ENCODE results near the gene ASGR1. TPM values are rescaled to one million over a fixed set of nuclear protein-coding genes. Genes with fewer than 3 reads are reported as not detected.
"Not testable (repeated sequence)": the region's sequence is repeated elsewhere in the genome, so short reads cannot be mapped to it uniquely, and the experiment has no call there.

Gene ASGR1
- total and polyA plus RNA-seq, 12 donors = 0.32 to 1.2 (median 0.58) TPM; not detected in 2

- Histone ChIP-seq H3K27me3 (peaks cover 0 to 63% (median 42%) of the 10 kb centered on the region in 7 donors), H3K4me3 (peak overlapping the region in 6 of 10 donors; percentile 4 to 50 (median 30)), H3K36me3 (no peaks in the 10 kb centered on the region), H3K27ac (peak overlapping the region in 6 of 10 donors; percentile 20 to 88 (median 30)), H3K4me1 (peaks cover 0 to 42% (median 4%) of the 10 kb centered on the region in 9 donors), H3K9me3 (no peaks in the 10 kb centered on the region)
- ATAC-seq = peak in 7 of 8 donors; percentile 36 to 63 (median 50)
- peak in 1 of 2 donors; percentile 15 for DNase-seq
- no peak for TF ChIP-seq CTCF (IDR thresholded peaks at IDR 0.05)
- intact Hi-C loops (cut with DNase I) = loop anchor here in 4 of 10 donors (10.0 kb wide), 2 partner anchors 216 to 226 kb away; no protein-coding TSS in a partner anchor
- 43 to 47% methylated on average over 11 of the region's 11 CpGs for WGBS, 2 donors
Observed at GRCh38 chr17:7130621-7131422, 48.3 kb downstream of the ASGR1 start.

- intact Hi-C loops (cut with DNase I) = no loop called here
- ATAC-seq = no peak
- Histone ChIP-seq H3K4me3 (no peak overlapping the region), H3K4me1 (peaks cover 0 to 32% (median 4%) of the 10 kb centered on the region in 9 donors), H3K27me3 (peaks cover 0 to 66% (median 42%) of the 10 kb centered on the region in 7 donors), H3K36me3 (no peaks in the 10 kb centered on the region), H3K9me3 (no peaks in the 10 kb centered on the region), H3K27ac (no peak overlapping the region)
- DNase-seq = no peak
- WGBS, 2 donors = 86 to 89% methylated on average over 8 of the region's 8 CpGs
- no peak for TF ChIP-seq CTCF (IDR thresholded peaks at IDR 0.05)
Observed at GRCh38 chr17:7129311-7129710, 49.9 kb downstream of the ASGR1 start.

- Histone ChIP-seq H3K27me3 (peaks cover 0 to 59% (median 35%) of the 10 kb centered on the region in 7 donors), H3K9me3 (no peaks in the 10 kb centered on the region), H3K4me1 (peaks cover 0 to 31% (median 4%) of the 10 kb centered on the region in 9 donors), H3K27ac (no peak overlapping the region), H3K4me3 (no peak overlapping the region), H3K36me3 (no peaks in the 10 kb centered on the region)
- ATAC-seq = no peak
- intact Hi-C loops (cut with DNase I) = no loop called here
- WGBS, 2 donors = 55 to 61% methylated on average over 5 of the region's 5 CpGs
- DNase-seq = no peak
- no peak for TF ChIP-seq CTCF (IDR thresholded peaks at IDR 0.05)
Observed at GRCh38 chr17:7128160-7128559, 51.0 kb downstream of the ASGR1 start.

GRCh38 chr17:7127501-7127900, 51.7 kb downstream of the ASGR1 start:
- peaks cover 0 to 60% (median 29%) of the 10 kb centered on the region in 7 donors for H3K27me3 ChIP-seq

GRCh38 chr17:7126386-7126785, 52.8 kb downstream of the ASGR1 start:
- H3K4me1 ChIP-seq = peaks cover 0 to 35% (median 0%) of the 10 kb centered on the region in 9 donors
- 81 to 85% methylated on average over 12 of the region's 12 CpGs for WGBS, 2 donors
- ATAC-seq; DNase-seq; H3K9me3 ChIP-seq; intact Hi-C loops (cut with DNase I); H3K36me3 ChIP-seq; H3K4me3 ChIP-seq; H3K27ac ChIP-seq: not testable (repeated sequence)
- H3K27me3 ChIP-seq = peaks cover 0 to 48% (median 24%) of the 10 kb centered on the region in 7 donors

More at GRCh38 chr17:7127501-7127900, 51.7 kb downstream of the ASGR1 start:
- H3K9me3 ChIP-seq; H3K36me3 ChIP-seq; DNase-seq; H3K4me3 ChIP-seq; H3K27ac ChIP-seq; ATAC-seq; intact Hi-C loops (cut with DNase I): not testable (repeated sequence)
- peaks cover 0 to 31% (median under 1%) of the 10 kb centered on the region in 9 donors for H3K4me1 ChIP-seq
- WGBS, 2 donors = 89 to 95% methylated on average over 4 to 5 of the region's 5 CpGs

Data from heart right ventricle (tissue), 16 donors.